GM18526 (cell line): ENCODE measurements around the gene PRDM8.

Experiments used
- POLR2A ChIP-seq: IDR thresholded peaks from 3 replicates; pipeline ENCODE4 v1.6.1; 2011; ENCODE audit not compliant: insufficient read length; ENCODE audit errors: extremely low read depth

PRDM8 gene

DNA sequence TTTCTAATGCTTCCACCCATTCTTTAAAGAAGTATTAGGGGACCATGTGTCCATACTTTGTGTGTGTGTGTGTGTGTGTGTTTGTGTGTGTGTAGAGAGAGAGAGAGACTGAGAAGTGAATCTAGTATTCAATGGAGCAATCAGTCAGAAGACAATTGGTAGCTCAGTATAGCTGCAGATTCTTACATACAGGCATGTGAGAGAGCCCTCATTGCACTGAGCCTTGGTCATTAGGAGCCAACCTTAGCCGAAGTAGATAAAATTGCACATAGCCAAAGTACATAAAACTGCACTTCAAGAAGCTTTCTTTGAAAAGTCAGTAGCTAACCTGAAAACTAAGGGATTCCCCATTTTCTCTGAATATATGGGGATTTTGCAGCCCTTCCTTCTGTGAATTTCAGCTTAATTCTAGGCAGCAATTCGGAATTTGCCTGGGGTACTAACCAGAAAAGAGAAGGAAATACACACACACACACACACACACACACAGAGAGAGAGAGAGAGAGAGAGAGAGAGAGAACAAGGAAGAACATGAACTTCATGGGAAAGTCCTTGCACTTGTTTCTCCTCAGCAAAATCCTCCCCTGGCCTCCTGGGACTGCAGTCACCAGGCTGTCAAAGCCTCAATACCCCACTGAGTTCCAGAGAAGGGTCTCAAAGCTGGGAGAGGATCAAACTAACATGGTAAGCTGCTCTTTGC lies 1.7 kb upstream of the PRDM8 start:
- TF ChIP-seq POLR2A = no peak

DNA sequence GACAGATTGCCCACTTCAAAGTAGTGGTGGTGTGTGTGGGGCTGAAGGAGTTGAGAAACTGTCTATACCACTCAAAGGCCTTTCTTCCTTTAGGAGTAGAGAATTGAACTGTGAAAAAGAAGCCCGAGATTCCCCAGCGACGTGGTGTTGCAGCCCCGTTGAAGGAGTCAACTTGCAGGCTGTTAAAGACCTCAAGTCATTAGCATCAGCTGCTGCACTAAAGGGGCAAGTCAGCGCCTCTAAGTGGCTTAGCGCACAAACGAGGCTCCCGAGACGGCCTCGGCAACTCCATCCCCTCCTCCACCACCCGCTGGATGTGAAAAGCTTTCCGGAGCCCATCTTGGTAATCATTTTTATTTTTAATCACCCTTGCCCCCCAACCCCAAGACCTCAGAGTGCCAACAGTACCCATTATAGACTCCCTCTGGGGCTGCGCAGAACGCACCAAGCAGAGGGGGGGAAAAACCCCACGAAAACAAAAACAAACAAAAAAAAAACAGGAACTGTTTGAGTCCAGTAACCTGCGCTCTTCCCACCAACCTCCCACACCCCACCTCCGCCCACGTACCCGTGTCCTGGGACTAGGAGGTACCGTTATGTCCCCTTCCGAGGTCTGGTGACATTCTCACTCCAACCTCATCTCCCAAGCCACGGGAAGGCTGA lies 913 bp upstream of the PRDM8 start:
- no peak for TF ChIP-seq POLR2A

GRCh38 chr4:80197601-80198440 lies 518 bp downstream of the PRDM8 start:
- no peak for TF ChIP-seq POLR2A

GRCh38 chr4:80198441-80198837 lies 1.1 kb downstream of the PRDM8 start:
- no peak for TF ChIP-seq POLR2A

DNA sequence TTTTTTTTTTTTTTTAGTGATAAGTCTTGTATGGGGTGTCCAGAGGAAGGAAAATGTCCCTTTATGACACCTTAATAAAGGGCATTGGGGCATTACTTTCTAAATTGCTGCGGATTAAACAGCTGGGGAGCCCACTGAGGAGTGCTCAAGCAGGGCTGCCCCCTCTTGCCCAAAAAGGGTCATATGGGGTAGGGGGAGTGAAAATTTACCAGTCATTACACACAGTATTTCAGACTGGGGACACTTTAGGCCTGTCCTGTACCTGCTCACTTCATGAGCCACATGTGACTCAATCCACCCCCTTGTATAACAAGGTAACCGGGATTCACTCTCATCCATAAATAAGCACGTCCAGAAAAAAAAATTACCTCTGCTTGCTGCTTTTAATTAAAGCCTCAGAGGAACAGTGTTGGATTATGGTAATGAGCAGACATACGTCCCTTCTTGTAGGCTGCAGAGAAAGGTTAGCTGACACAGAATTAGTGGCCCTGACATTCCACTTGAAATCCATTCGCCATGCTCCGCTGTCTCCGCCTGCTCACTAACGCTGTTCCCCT lies 1.8 kb downstream of the PRDM8 start:
- no peak for TF ChIP-seq POLR2A

DNA sequence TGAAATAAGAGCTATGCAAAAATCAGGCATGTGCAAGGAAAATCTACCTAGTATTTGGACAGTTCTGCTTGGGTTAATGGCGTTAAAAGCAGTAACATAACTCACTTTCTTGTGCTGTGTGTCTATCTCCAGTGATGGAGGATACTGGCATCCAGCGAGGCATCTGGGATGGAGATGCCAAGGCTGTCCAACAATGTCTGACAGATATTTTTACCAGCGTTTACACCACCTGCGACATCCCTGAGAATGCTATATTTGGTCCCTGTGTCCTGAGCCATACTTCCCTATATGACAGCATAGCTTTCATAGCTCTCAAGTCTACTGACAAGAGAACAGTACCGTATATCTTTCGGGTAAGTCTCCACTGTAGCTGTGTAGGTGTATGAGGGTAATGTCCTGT lies 2.6 kb downstream of the PRDM8 start:
- no peak for TF ChIP-seq POLR2A

DNA sequence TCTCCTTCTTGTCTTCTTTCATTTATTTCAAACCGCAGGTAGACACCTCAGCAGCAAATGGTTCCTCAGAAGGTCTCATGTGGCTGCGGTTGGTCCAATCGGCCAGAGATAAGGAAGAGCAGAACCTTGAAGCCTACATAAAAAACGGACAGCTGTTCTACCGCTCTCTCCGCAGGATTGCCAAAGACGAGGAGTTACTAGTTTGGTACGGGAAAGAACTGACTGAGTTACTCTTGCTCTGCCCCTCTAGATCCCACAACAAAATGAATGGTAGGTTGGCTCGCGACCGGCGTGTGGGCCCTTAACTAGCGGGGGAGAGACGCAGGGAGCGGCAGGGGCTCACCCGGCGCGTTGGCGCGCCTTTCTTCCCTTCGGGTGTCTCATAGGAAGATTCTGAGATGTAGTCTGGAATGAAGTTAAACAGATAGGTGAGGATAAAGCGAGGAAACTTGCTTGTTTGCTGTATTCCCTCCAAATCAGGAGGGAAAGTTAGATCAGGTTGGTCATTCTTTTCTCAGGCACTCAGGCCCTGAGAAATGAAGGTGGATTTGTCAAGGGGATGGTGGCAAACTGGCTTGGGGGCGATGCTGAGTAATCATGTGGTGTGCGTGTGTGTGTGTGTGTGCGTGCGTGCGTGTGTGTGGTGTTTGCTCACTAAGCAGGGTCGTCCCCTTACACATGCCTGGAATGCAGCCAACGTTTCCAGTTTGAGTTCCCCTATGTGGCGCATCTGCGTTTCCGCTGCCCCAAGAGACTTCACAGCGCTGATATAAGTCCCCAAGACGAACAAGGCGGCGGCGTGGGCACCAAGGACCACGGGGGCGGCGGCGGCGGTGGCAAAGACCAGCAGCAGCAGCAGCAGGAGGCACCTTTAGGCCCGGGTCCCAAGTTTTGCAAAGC lies 4.2 kb downstream of the PRDM8 start:
- TF ChIP-seq POLR2A = no peak

DNA sequence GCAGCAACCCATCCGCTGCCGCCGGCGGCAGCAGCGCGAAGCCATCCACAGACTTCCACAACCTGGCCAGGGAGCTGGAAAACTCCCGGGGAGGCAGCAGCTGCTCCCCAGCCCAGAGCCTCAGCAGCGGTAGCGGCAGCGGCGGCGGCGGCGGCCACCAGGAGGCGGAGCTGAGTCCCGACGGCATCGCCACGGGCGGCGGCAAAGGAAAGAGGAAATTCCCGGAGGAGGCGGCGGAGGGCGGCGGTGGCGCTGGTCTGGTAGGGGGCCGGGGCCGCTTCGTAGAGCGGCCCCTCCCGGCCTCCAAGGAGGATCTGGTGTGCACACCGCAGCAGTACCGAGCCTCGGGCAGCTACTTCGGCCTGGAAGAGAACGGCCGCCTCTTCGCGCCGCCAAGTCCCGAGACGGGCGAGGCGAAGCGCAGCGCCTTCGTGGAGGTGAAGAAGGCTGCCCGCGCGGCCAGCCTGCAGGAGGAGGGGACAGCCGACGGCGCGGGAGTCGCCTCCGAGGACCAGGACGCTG lies 4.9 kb downstream of the PRDM8 start:
- no peak for TF ChIP-seq POLR2A

DNA sequence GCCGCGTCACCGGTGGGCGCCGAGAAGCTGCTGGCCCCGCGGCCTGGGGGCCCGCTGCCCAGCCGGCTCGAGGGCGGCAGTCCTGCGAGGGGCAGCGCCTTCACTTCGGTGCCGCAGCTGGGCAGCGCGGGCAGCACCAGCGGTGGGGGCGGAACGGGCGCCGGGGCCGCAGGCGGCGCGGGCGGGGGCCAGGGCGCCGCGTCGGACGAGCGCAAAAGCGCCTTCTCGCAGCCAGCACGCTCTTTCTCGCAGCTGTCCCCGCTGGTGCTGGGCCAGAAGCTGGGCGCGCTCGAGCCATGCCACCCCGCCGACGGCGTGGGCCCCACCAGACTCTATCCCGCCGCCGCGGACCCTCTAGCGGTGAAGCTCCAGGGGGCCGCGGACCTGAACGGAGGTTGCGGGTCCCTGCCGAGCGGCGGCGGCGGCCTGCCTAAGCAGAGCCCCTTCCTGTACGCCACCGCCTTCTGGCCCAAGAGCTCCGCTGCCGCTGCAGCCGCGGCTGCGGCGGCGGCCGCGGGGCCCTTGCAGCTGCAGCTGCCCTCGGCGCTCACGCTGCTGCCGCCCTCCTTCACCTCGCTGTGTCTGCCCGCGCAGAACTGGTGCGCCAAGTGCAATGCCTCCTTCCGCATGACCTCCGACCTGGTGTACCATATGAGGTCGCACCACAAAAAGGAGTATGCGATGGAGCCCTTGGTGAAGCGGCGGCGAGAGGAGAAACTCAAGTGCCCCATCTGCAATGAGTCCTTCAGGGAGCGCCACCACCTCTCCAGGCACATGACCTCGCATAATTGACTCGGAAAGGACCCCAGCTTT lies 5.6 kb downstream of the PRDM8 start:
- no peak for TF ChIP-seq POLR2A

DNA sequence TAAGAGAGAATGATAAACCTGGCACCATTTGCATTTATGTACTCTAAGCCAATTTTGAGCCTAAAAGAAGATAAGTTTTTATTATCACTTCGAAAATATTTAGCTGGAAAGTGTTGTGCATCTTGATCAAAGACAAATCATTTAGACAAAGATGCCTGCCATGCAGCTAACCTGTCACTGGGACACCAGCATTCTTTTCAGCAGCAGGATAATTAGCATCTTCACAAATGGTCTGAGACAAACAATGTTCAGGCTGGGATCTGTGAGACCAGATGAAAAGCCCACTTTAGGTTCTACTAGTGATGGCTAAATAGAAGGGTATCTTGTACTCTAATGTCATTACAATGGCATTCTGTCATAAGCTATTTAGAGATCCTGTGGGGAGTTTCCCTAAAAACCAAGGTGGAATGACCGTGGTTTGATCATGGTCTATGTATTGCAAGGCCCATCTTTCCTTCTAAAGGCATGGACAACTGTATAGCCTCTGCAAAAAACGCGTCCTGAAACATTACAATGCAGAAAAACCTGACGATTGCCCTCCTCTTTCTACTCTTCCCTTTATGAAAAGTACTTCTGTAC lies 7.2 kb downstream of the PRDM8 start:
- TF ChIP-seq POLR2A = no peak

DNA sequence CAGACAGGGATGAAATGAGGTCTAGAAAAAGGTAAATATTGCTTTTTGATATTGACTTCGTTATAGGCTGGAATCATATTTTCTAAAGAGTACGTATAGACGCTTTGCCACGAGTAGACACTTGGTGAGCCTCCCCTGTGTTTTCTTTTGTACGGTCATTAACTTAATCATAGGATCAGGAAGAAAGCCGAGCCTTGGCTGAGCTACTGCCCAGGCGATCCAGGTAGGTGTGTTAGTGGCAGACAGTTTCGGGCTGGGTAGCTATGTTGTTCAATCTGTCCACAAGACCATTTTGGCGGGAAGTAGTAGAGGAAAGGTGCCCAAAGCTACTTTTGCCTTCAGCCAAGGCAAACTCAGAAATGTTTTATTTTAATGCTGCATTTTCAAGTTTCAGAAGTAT lies 8.8 kb downstream of the PRDM8 start:
- no peak for TF ChIP-seq POLR2A

- TF ChIP-seq POLR2A = no peak
Observed at GRCh38 chr4:80206521-80207171, 9.3 kb downstream of the PRDM8 start.

- no peak for TF ChIP-seq POLR2A
Observed at GRCh38 chr4:80207172-80207583, 9.9 kb downstream of the PRDM8 start.
